Osteoblast (primary cell): Measurements from ENCODE around the gene FNDC3B. TPM values are rescaled to one million over a fixed set of nuclear protein-coding genes. Genes with fewer than 3 reads are reported as not detected.

Experiments used
- DNase-seq: peaks from one replicate; pipeline ENCODE4 v3.0.0; 2011; ENCODE audit warnings: low spot score, mixed read lengths; ENCODE audit not compliant: insufficient read length; ENCODE audit errors: missing footprints
- H2AFZ ChIP-seq: 2 replicates; pipeline ENCODE4 v1.6.0; 2011; ENCODE audit warnings: mild to moderate bottlenecking, low read length
- H3K27ac ChIP-seq: 2 replicates; pipeline ENCODE4 v1.5.1; 2011; ENCODE audit warnings: mild to moderate bottlenecking, low read depth, low read length, moderate library complexity
- H3K27me3 ChIP-seq: 2 replicates; pipeline ENCODE4 v1.6.0; 2012; ENCODE audit warnings: mild to moderate bottlenecking, control low read depth, inconsistent platforms, low read length, moderate library complexity; ENCODE audit not compliant: insufficient read depth
- H3K36me3 ChIP-seq: 2 replicates; pipeline ENCODE4 v1.5.1; 2011; ENCODE audit warnings: mild to moderate bottlenecking, low read length, control low read depth, moderate library complexity; ENCODE audit not compliant: insufficient read depth
- H3K4me1 ChIP-seq: 2 replicates; pipeline ENCODE4 v1.5.1; 2011; ENCODE audit warnings: mild to moderate bottlenecking, low read length, control low read depth, moderate library complexity; ENCODE audit not compliant: insufficient read depth
- H3K4me2 ChIP-seq: 2 replicates; pipeline ENCODE4 v1.6.0; 2011; ENCODE audit warnings: mild to moderate bottlenecking, low read length; ENCODE audit not compliant: insufficient read depth
- H3K4me3 ChIP-seq: fragments of 200-600 bp; sonication (generic); 3 replicates; pipeline ENCODE4 v1.5.1; 2012; ENCODE audit warnings: mild to moderate bottlenecking, low read length, inconsistent platforms; ENCODE audit not compliant: insufficient read depth
- H3K79me2 ChIP-seq: 2 replicates; pipeline ENCODE4 v1.6.0; 2012; ENCODE audit warnings: mild to moderate bottlenecking, low read length, control low read depth, inconsistent platforms; ENCODE audit not compliant: insufficient read depth
- H3K9me3 ChIP-seq: 2 replicates; pipeline ENCODE4 v1.5.1; 2011; ENCODE audit warnings: low read depth, low read length, control low read depth
- H4K20me1 ChIP-seq: 2 replicates; pipeline ENCODE4 v1.6.0; 2012; ENCODE audit warnings: mild to moderate bottlenecking, low read length, control low read depth; ENCODE audit not compliant: insufficient read depth
- CTCF ChIP-seq: IDR thresholded peaks from 2 replicates; pipeline ENCODE4 v1.5.1; 2011; ENCODE audit warnings: mild to moderate bottlenecking, low read depth, low read length, moderate library complexity; ENCODE audit errors: extremely low read depth
- total RNA-seq: library from RNA; depleted of rRNA; stranded (reverse); fragments of >200 nt; gene quantifications from 2 replicates; pipeline ENCODE4 v1.2.3, GENCODE V29; 2012

The FNDC3B gene
- total RNA-seq, 1 donor = 179 TPM

- Histone ChIP-seq H3K27ac (peak overlapping the region; percentile 52), H3K9me3 (no peaks in the 10 kb centered on the region), H3K4me3 (no peak overlapping the region), H3K4me1 (peaks cover 42% of the 10 kb centered on the region), H4K20me1 (peaks cover 24% of the 10 kb centered on the region), H3K27me3 (no peaks in the 10 kb centered on the region), H3K4me2 (no peak overlapping the region), H2AFZ (no peak overlapping the region), H3K36me3 (peaks cover 64% of the 10 kb centered on the region), H3K79me2 (peaks cover 22% of the 10 kb centered on the region)
- no peak for TF ChIP-seq CTCF
- DNase-seq = no peak
Observed at GRCh38 chr3:172303181-172303580, 263.8 kb downstream of the FNDC3B start.

- no peaks in the 10 kb centered on the region for H3K9me3 ChIP-seq
- H3K4me3 ChIP-seq = no peak overlapping the region
- no peak overlapping the region for H2AFZ ChIP-seq
- peaks cover 24% of the 10 kb centered on the region for H4K20me1 ChIP-seq
- DNase-seq = no peak
- H3K27me3 ChIP-seq = no peaks in the 10 kb centered on the region
- peaks cover 42% of the 10 kb centered on the region for H3K4me1 ChIP-seq
- peak overlapping the region; percentile 52 for H3K27ac ChIP-seq
- peaks cover 20% of the 10 kb centered on the region for H3K79me2 ChIP-seq
- peaks cover 64% of the 10 kb centered on the region for H3K36me3 ChIP-seq
- peak; percentile 36 for TF ChIP-seq CTCF
- H3K4me2 ChIP-seq = no peak overlapping the region
Observed at GRCh38 chr3:172303941-172304558, 264.7 kb downstream of the FNDC3B start.

- DNase-seq = no peak
- Histone ChIP-seq H4K20me1 (peaks cover 22% of the 10 kb centered on the region), H3K4me1 (peaks cover 42% of the 10 kb centered on the region), H3K27me3 (no peaks in the 10 kb centered on the region), H2AFZ (no peak overlapping the region), H3K79me2 (peaks cover 14% of the 10 kb centered on the region), H3K27ac (peak overlapping the region; percentile 11), H3K36me3 (peaks cover 66% of the 10 kb centered on the region), H3K9me3 (no peaks in the 10 kb centered on the region), H3K4me2 (no peak overlapping the region), H3K4me3 (no peak overlapping the region)
- no peak for TF ChIP-seq CTCF
Observed at GRCh38 chr3:172305552-172305951, 266.2 kb downstream of the FNDC3B start.

- Histone ChIP-seq H4K20me1 (peaks cover 21% of the 10 kb centered on the region), H3K36me3 (peaks cover 66% of the 10 kb centered on the region)
Observed at GRCh38 chr3:172305974-172306373, 266.6 kb downstream of the FNDC3B start.

More at GRCh38 chr3:172305974-172306373, 266.6 kb downstream of the FNDC3B start:
- Histone ChIP-seq H3K4me2 (no peak overlapping the region), H3K79me2 (peaks cover 11% of the 10 kb centered on the region), H2AFZ (no peak overlapping the region), H3K4me3 (no peak overlapping the region), H3K4me1 (peaks cover 42% of the 10 kb centered on the region), H3K9me3 (no peaks in the 10 kb centered on the region), H3K27me3 (no peaks in the 10 kb centered on the region), H3K27ac (peak overlapping the region; percentile 11)
- TF ChIP-seq CTCF = no peak
- no peak for DNase-seq
